Esophagus squamous epithelium (tissue), 4 donors: Measurements from ENCODE around the gene SMYD4.

Experiments used
- POLR2A ChIP-seq, 4 donors: fragments of 450-650 bp; IDR thresholded peaks; one replicate each; pipeline ENCODE4 v1.6.1; 2017; ENCODE audit warnings: antibody characterized with exemption in 4 of 4, mild to moderate bottlenecking in 4 of 4, moderate library complexity in 3 of 4
- TF ChIP-seq, protein P1 (sequence below), 6 experiments: fragments of 450-650 bp in 4 of 6; fragments of 200-600 bp in 2 of 6; sonication (generic) in 2 of 6; IDR thresholded peaks; one replicate each; pipeline ENCODE4 v1.5.1; 2016 to 2019; ENCODE audit warnings: antibody characterized with exemption in 6 of 6, mild to moderate bottlenecking in 4 of 6, moderate library complexity in 4 of 6

DNA sequence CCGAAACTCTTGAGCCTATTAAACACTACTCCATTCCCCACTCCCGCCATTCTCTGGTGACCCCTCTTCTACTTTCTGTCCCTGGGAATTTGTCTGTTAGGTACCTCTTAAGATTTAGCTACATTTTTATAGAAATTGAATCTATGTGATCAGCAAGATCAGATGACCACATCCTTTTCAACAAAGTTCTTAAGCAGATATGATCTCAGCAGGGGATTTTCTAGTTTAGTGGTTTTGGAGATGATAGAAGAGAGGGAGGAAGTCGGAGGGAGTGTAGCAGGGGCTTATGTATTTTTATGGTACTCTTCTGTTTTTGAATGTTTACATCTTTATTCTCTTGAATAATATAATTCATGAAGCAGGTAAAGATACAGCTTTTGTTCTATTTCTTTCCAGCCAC, 40.9 kb upstream of the SMYD4 start:
- TF ChIP-seq, protein P1, sequence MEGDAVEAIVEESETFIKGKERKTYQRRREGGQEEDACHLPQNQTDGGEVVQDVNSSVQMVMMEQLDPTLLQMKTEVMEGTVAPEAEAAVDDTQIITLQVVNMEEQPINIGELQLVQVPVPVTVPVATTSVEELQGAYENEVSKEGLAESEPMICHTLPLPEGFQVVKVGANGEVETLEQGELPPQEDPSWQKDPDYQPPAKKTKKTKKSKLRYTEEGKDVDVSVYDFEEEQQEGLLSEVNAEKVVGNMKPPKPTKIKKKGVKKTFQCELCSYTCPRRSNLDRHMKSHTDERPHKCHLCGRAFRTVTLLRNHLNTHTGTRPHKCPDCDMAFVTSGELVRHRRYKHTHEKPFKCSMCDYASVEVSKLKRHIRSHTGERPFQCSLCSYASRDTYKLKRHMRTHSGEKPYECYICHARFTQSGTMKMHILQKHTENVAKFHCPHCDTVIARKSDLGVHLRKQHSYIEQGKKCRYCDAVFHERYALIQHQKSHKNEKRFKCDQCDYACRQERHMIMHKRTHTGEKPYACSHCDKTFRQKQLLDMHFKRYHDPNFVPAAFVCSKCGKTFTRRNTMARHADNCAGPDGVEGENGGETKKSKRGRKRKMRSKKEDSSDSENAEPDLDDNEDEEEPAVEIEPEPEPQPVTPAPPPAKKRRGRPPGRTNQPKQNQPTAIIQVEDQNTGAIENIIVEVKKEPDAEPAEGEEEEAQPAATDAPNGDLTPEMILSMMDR (IDR thresholded peaks at IDR 0.05), result no peak
- TF ChIP-seq POLR2A (IDR thresholded peaks at IDR 0.05), result no peak
